ENCODE measurements around the gene PTPRE. TPM values are rescaled to one million over a fixed set of nuclear protein-coding genes. Genes with fewer than 3 reads are reported as not detected.

PTPRE gene
- total and polyA plus RNA-seq, 4 donors, result 1.5 to 12.5 (median 3.7) TPM

DNA sequence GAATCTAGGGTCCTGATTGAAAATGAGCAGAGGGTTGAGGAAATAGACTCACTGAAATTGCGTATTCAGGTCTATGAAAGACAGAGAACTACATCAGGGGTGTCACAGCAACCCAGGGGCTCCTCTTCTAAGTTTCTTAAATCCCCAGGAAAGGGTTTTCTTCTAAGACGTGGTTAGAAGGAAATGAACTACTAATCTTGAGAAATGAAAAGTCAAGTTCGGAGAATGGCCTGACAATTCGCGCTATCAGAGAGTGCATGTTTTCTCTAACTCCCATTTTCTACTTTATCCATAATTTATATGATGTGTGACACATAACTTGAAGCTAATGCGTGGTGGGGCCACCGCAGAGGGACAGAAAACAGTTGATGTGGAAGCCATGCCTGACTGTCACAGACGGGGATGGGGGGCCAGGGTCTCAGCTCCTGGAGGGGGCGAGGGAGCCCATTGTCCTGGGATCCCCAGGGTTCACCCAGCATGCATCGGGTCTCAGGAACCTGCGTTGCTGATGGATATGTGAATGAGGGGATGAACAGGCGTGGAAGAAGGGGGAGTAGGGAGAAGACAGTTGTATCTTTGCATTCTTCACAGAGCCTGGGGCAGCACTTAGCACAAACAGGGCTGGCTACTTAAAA, 86.3 kb downstream of the PTPRE start:
- H3K27me3 ChIP-seq (ENCODE audit: control insufficient read depth in 4 of 4, insufficient read depth in 4 of 4, low read length in 3 of 4), result peaks cover 0 to 2% (median 0%) of the 10 kb centered on the region in 4 donors
- H3K4me1 ChIP-seq (ENCODE audit: control insufficient read depth in 4 of 4, insufficient read depth in 4 of 4, low read length in 3 of 4), result peaks cover 2 to 6% (median 3%) of the 10 kb centered on the region in 4 donors
- WGBS, result 84% methylated on average over 12 of the region's 12 CpGs
- TF ChIP-seq RAD21 (IDR thresholded peaks at IDR 0.05) (no peak), NR2F2 (IDR thresholded peaks at IDR 0.05) (no peak)
- DNase-seq (ENCODE audit: low spot score), result no peak
- H3K27ac ChIP-seq (ENCODE audit: low read depth in 1 of 2, low read length in 2 of 2), result no peak overlapping the region
- no peak overlapping the region for H3K9ac ChIP-seq (ENCODE audit: low read depth in 1 of 2, low read length in 2 of 2)
- H3K4me3 ChIP-seq (ENCODE audit: low read depth in 1 of 3, low read length in 3 of 3), result no peak overlapping the region
- H3K9me3 ChIP-seq (ENCODE audit: control insufficient read depth in 4 of 4, low read length in 3 of 4), result no peaks in the 10 kb centered on the region
- no peaks in the 10 kb centered on the region for H3K36me3 ChIP-seq (ENCODE audit: control insufficient read depth in 4 of 4, insufficient read depth in 3 of 4, low read depth in 1 of 4, low read length in 3 of 4)

- TF ChIP-seq YY1 (IDR thresholded peaks at IDR 0.05), result no peak
- no peak for TF ChIP-seq FOXA1 (IDR thresholded peaks at IDR 0.05)
- TF ChIP-seq, protein P1, sequence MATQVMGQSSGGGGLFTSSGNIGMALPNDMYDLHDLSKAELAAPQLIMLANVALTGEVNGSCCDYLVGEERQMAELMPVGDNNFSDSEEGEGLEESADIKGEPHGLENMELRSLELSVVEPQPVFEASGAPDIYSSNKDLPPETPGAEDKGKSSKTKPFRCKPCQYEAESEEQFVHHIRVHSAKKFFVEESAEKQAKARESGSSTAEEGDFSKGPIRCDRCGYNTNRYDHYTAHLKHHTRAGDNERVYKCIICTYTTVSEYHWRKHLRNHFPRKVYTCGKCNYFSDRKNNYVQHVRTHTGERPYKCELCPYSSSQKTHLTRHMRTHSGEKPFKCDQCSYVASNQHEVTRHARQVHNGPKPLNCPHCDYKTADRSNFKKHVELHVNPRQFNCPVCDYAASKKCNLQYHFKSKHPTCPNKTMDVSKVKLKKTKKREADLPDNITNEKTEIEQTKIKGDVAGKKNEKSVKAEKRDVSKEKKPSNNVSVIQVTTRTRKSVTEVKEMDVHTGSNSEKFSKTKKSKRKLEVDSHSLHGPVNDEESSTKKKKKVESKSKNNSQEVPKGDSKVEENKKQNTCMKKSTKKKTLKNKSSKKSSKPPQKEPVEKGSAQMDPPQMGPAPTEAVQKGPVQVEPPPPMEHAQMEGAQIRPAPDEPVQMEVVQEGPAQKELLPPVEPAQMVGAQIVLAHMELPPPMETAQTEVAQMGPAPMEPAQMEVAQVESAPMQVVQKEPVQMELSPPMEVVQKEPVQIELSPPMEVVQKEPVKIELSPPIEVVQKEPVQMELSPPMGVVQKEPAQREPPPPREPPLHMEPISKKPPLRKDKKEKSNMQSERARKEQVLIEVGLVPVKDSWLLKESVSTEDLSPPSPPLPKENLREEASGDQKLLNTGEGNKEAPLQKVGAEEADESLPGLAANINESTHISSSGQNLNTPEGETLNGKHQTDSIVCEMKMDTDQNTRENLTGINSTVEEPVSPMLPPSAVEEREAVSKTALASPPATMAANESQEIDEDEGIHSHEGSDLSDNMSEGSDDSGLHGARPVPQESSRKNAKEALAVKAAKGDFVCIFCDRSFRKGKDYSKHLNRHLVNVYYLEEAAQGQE (IDR thresholded peaks at IDR 0.05), result no peak
- TF ChIP-seq, protein P2, sequence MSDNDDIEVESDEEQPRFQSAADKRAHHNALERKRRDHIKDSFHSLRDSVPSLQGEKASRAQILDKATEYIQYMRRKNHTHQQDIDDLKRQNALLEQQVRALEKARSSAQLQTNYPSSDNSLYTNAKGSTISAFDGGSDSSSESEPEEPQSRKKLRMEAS (IDR thresholded peaks at IDR 0.05), result no peak
- no peak for TF ChIP-seq EGR1 (IDR thresholded peaks at IDR 0.05; ENCODE audit: low read depth in 2 of 2)
- TF ChIP-seq SP1 (IDR thresholded peaks at IDR 0.05), result no peak
- no peak for TF ChIP-seq RAD21 (IDR thresholded peaks at IDR 0.05)
- TF ChIP-seq, protein P3, sequence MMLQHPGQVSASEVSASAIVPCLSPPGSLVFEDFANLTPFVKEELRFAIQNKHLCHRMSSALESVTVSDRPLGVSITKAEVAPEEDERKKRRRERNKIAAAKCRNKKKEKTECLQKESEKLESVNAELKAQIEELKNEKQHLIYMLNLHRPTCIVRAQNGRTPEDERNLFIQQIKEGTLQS (IDR thresholded peaks at IDR 0.05), result no peak
- TF ChIP-seq GABPA (IDR thresholded peaks at IDR 0.05 in 1 of 2, conservative IDR thresholded peaks at IDR 0.05 in 1 of 2), result no peak
- TF ChIP-seq RXRA (IDR thresholded peaks at IDR 0.05), result no peak
- TF ChIP-seq, protein P4, sequence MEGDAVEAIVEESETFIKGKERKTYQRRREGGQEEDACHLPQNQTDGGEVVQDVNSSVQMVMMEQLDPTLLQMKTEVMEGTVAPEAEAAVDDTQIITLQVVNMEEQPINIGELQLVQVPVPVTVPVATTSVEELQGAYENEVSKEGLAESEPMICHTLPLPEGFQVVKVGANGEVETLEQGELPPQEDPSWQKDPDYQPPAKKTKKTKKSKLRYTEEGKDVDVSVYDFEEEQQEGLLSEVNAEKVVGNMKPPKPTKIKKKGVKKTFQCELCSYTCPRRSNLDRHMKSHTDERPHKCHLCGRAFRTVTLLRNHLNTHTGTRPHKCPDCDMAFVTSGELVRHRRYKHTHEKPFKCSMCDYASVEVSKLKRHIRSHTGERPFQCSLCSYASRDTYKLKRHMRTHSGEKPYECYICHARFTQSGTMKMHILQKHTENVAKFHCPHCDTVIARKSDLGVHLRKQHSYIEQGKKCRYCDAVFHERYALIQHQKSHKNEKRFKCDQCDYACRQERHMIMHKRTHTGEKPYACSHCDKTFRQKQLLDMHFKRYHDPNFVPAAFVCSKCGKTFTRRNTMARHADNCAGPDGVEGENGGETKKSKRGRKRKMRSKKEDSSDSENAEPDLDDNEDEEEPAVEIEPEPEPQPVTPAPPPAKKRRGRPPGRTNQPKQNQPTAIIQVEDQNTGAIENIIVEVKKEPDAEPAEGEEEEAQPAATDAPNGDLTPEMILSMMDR (IDR thresholded peaks at IDR 0.05; ENCODE audit: low read depth, low read length, missing input control), result no peak
- TF ChIP-seq NR2F2 (IDR thresholded peaks at IDR 0.05), result no peak
- TF ChIP-seq TAF1 (conservative IDR thresholded peaks at IDR 0.05), result no peak
- H3K9me3 ChIP-seq (ENCODE audit: control insufficient read depth in 4 of 4, low read length in 3 of 4), result no peaks in the 10 kb centered on the region
- H3K27me3 ChIP-seq (ENCODE audit: control insufficient read depth in 4 of 4, insufficient read depth in 4 of 4, low read length in 3 of 4), result peaks cover 0 to 3% (median 0%) of the 10 kb centered on the region in 4 donors
- no peak overlapping the region for H3K27ac ChIP-seq (ENCODE audit: low read depth in 1 of 2, low read length in 2 of 2)
- H3K4me1 ChIP-seq (ENCODE audit: control insufficient read depth in 4 of 4, insufficient read depth in 4 of 4, low read length in 3 of 4), result no peaks in the 10 kb centered on the region
- 81% methylated on average over 6 of the region's 6 CpGs for WGBS
- H3K4me3 ChIP-seq (ENCODE audit: low read depth in 1 of 3, low read length in 3 of 3), result no peak overlapping the region
- no peak overlapping the region for H3K9ac ChIP-seq (ENCODE audit: low read depth in 1 of 2, low read length in 2 of 2)
- DNase-seq (ENCODE audit: low spot score), result no peak
- no peaks in the 10 kb centered on the region for H3K36me3 ChIP-seq (ENCODE audit: control insufficient read depth in 4 of 4, insufficient read depth in 3 of 4, low read depth in 1 of 4, low read length in 3 of 4)
Measured at GRCh38 chr10:127995939-127996338, 89.0 kb downstream of the PTPRE start.

Data from liver (tissue), 9 donors.